Thyroid gland (tissue), 4 donors: Measurements from ENCODE around the gene CCDC183. TPM values are rescaled to one million over a fixed set of nuclear protein-coding genes. Genes with fewer than 3 reads are reported as not detected.
A peak's percentile ranks its signal among the peaks of the same experiment; 100 is the strongest.
"Not testable (repeated sequence)": the region's sequence is repeated elsewhere in the genome, so short reads cannot be mapped to it uniquely, and the experiment has no call there.

Experiments used
- DNase-seq, 2 donors: peaks; one replicate each; pipeline ENCODE4 v3.0.0-alpha.2; 2019
- H3K27ac ChIP-seq, 3 donors: fragments of 200-600 bp; sonication (generic); 1 replicate in 2 of 3; 2 replicates in 1 of 3; pipeline ENCODE4 v1.5.1; 2016 to 2019; ENCODE audit warnings: mild to moderate bottlenecking in 1 of 3, moderate library complexity in 1 of 3
- H3K27me3 ChIP-seq: fragments of 200-600 bp; sonication (generic); one replicate; pipeline ENCODE4 v1.5.1; 2019
- H3K36me3 ChIP-seq, 2 donors: fragments of 200-600 bp; sonication (generic); one replicate each; pipeline ENCODE4 v1.5.1; 2016 to 2019
- H3K4me1 ChIP-seq, 2 donors: fragments of 200-600 bp; sonication (generic); one replicate each; pipeline ENCODE4 v1.5.1; 2017 to 2019
- H3K4me3 ChIP-seq, 3 donors: fragments of 200-600 bp; sonication (generic); replicated peaks in 1 of 3; 1 replicate in 2 of 3; 2 replicates in 1 of 3; pipeline ENCODE4 v1.5.1; 2016; ENCODE audit warnings: mild to moderate bottlenecking in 1 of 3
- H3K9me3 ChIP-seq: fragments of 200-600 bp; sonication (generic); one replicate; pipeline ENCODE4 v1.5.1; 2017
- POLR2A ChIP-seq, 2 donors: fragments of 450-650 bp; IDR thresholded peaks; one replicate each; pipeline ENCODE4 v1.6.1; 2017; ENCODE audit warnings: antibody characterized with exemption in 2 of 2, mild to moderate bottlenecking in 2 of 2, moderate library complexity in 1 of 2
- WGBS, 2 donors: methylation state at CpG; one replicate each; pipeline ENCODE4 v1.1.5; 2017; 5-methylcytosine and 5-hydroxymethylcytosine counted together
- intact Hi-C: fragments of 100-400 bp; cut with DNase I; formaldehyde crosslinking; loops from one replicate; pipeline ENCODE4 v1.15.1; 2023
- total RNA-seq, 4 donors: library from RNA; depleted of rRNA; stranded (reverse); fragments of >200 nt; gene quantifications; one replicate each; pipeline ENCODE4 v1.2.3, GENCODE V29; 2016
- TF ChIP-seq, protein P1 (sequence below), 6 experiments: fragments of 200-600 bp in 3 of 6; fragments of 450-650 bp in 3 of 6; sonication (generic) in 3 of 6; IDR thresholded peaks; one replicate each; pipeline ENCODE4 v1.5.1; 2016 to 2019; ENCODE audit warnings: antibody characterized with exemption in 6 of 6, mild to moderate bottlenecking in 2 of 6, inconsistent platforms in 1 of 6, moderate library complexity in 1 of 6

Gene CCDC183
- total RNA-seq, 4 donors from 2014 or later, result 1.3 to 4.6 (median 2.8) TPM

DNA sequence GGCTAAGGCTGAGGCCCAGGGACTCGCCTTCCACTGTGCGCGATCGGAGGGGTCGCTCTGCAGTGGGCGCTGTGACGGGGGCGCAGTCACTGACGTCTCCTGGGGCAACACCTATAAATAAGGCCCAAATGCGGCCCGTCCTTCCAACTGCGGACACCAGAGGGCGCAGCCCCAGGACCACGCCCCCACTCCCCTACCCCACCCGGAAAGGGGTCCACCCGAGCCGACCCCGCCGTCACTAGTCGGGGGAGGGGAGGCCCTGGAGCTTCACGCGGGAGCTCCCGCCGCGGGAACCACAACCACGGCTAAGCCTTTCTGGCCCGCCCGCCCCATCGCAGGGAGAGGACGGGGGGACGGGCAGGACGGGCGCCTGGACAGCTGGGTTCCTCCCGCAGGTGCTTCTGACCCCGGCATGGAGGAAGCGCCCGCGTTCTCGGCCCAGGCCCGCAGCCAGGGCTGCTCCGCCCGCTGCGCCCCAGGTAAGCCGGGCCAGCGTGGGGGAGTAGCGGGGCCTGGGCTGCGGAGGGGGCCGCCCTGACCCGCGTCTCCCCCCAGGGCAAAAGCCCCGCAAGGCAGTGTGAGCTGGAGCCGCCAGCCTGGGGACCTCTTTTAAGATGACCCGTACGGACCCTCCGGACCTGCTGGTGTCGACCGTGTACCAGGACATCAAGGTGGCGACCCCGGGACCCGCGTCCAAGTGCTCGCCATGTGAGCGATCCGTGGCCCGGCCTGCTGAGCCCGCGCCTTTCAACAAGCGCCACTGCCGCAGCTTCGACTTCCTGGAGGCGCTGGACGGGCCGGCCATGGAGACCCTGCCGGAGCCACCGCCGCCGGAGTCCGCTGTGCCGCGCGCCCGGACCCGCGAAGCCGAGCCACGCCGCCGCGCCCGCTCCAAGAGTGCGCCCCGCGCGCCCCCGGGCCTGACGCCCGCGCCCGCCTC lies 47.9 kb downstream of the CCDC183 start:
- TF ChIP-seq, protein P1, sequence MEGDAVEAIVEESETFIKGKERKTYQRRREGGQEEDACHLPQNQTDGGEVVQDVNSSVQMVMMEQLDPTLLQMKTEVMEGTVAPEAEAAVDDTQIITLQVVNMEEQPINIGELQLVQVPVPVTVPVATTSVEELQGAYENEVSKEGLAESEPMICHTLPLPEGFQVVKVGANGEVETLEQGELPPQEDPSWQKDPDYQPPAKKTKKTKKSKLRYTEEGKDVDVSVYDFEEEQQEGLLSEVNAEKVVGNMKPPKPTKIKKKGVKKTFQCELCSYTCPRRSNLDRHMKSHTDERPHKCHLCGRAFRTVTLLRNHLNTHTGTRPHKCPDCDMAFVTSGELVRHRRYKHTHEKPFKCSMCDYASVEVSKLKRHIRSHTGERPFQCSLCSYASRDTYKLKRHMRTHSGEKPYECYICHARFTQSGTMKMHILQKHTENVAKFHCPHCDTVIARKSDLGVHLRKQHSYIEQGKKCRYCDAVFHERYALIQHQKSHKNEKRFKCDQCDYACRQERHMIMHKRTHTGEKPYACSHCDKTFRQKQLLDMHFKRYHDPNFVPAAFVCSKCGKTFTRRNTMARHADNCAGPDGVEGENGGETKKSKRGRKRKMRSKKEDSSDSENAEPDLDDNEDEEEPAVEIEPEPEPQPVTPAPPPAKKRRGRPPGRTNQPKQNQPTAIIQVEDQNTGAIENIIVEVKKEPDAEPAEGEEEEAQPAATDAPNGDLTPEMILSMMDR (IDR thresholded peaks at IDR 0.05), result peak in 5 of 6 experiments; percentile 52 to 72 (median 63)
- not testable (repeated sequence) for H3K9me3 ChIP-seq, H3K36me3 ChIP-seq, H3K27me3 ChIP-seq, H3K27ac ChIP-seq, H3K4me3 ChIP-seq
- 13 to 23% methylated on average over 8 to 27 of the region's 99 CpGs for WGBS, 2 donors
- peaks cover 40 to 56% of the 10 kb centered on the region in 2 donors for H3K4me1 ChIP-seq
- intact Hi-C loops, result loop anchor here (10.0 kb wide), 1 partner anchor 191 kb away; the partner anchor contains the start of gene FUT7
- peak; percentile 40 to 41 for DNase-seq

DNA sequence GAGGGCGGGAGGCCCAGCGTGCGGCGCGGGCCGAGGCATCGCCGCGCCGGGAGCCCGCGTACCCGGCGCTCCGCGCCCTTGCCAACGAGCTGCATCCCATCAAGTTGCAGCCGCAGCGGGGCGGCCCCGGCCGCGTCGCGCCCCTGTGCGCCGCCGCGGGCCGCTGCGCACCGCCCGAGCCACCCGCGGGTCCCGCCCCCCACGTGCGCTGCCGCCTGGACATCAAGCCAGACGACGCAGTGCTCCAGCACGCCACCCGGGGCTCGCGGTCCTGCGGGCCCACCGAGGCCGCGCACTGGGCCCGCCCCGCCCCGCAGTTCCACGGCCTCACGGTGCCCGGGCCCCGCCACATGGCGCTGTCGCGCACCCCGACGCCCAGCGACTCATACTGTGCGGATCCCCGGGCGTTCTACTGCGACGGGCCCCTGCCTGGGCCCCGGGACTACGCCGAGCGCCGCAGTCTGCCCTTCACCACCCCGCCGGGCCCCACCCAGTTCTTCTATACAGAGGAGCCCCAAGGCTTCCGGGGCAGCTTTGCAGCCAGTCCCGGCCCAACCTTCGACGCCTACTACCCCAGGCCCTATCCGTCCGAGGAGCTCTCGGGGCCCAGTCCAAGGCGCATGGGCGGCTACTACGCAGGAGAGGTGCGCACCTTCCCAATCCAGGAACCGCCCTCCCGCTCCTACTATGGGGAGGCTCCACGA lies 48.8 kb downstream of the CCDC183 start:
- Histone ChIP-seq H3K27me3 (no peaks in the 10 kb centered on the region), H3K4me1 (peaks cover 44 to 59% of the 10 kb centered on the region in 2 donors), H3K27ac (no peak overlapping the region), H3K9me3 (no peaks in the 10 kb centered on the region), H3K4me3 (no peak overlapping the region), H3K36me3 (no peaks in the 10 kb centered on the region)
- intact Hi-C loops, result loop anchor here (5.0 to 10.0 kb wide), 2 partner anchors 97 to 190 kb away; partner anchors contain the start of genes FBXW5 and FUT7
- WGBS, 2 donors, result 43% methylated on average over 27 of the region's 88 CpGs; no CpG with 5 or more reads in 1 of the 2 donors
- TF ChIP-seq, protein P1 (IDR thresholded peaks at IDR 0.05), result no peak
- DNase-seq, result no peak

DNA sequence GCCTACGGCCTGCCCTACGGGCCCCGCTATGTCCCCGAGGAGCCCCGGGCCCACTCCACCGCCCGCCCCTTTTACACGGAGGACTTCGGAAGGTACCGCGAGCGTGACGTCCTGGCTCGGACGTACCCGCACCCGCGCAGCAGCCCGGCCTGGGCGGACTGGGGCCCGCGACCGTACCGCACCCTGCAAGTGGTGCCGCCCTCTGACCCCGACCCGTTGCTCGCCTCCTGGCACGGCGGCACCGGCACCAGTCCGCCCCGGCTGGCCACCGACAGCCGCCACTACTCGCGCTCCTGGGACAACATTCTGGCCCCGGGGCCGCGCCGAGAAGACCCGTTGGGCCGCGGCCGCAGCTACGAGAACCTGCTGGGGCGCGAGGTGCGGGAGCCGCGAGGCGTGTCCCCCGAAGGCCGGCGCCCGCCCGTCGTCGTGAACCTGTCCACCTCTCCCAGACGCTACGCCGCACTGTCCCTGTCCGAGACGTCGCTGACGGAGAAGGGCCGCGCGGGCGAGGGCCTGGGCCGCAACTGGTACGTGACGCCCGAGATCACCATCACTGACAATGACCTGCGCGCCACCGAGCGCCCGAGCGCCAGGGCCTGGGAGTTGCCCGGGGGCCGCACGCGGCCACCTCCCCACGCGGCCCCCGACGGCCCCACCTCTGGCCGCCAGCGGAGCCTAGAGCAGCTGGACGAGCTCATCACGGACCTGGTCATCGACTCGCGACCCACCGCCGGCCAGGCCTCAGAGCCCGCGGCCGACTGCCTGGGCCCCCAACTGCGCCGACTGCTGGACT lies 49.5 kb downstream of the CCDC183 start:
- H3K27me3 ChIP-seq, result no peaks in the 10 kb centered on the region
- DNase-seq, result no peak
- H3K4me1 ChIP-seq, result peaks cover 49 to 67% of the 10 kb centered on the region in 2 donors
- H3K36me3 ChIP-seq, result peaks cover 0 to 3% of the 10 kb centered on the region in 2 donors
- 20% methylated on average over 1 of the region's 102 CpGs; no CpG with 5 or more reads in 1 of the 2 donors for WGBS, 2 donors
- intact Hi-C loops, result loop anchor here (5.0 to 10.0 kb wide), 2 partner anchors 97 to 189 kb away; partner anchors contain the start of genes FBXW5 and FUT7
- no peaks in the 10 kb centered on the region for H3K9me3 ChIP-seq
- no peak overlapping the region for H3K4me3 ChIP-seq
- TF ChIP-seq, protein P1 (IDR thresholded peaks at IDR 0.05), result no peak
- no peak for TF ChIP-seq POLR2A (IDR thresholded peaks at IDR 0.05)
- H3K27ac ChIP-seq, result no peak overlapping the region

DNA sequence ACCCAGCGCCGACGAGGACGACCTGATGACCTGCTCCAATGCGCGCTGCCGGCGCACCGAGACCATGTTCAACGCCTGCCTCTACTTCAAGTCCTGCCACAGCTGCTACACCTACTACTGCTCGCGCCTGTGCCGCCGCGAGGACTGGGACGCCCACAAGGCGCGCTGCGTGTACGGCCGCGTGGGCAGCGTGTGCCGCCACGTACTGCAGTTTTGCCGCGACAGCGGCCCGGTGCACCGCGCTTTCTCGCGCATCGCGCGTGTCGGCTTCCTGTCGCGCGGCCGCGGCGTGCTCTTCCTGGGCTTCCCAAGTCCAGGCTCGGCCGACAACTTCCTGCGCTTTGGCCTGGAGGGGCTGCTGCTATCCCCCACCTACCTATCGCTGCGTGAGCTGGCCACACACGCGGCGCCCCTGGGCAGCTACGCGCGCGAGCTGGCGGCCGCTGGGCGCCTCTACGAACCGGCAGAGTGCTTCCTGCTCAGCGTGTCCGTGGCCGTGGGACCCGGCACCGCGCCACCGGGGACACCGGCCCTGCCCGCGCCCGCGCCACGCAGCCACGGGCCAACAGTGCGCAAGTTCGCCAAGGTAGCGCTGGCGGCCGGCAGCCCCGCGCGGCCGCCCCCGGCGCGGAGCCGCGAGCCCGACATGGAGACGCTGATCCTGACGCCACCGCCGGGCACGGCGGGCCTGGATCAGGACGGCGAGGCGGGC lies 50.4 kb downstream of the CCDC183 start:
- Histone ChIP-seq H3K27me3 (no peaks in the 10 kb centered on the region), H3K36me3 (peaks cover 7 to 10% of the 10 kb centered on the region in 2 donors), H3K27ac (no peak overlapping the region), H3K9me3 (no peaks in the 10 kb centered on the region), H3K4me1 (peaks cover 42 to 60% of the 10 kb centered on the region in 2 donors), H3K4me3 (peak overlapping the region in 1 of 3 donors; percentile 54)
- DNase-seq, result no peak
- 0 to 7% methylated on average over 3 to 79 of the region's 98 CpGs for WGBS, 2 donors
- intact Hi-C loops, result loop anchor here (5.0 to 10.0 kb wide), 2 partner anchors 96 to 188 kb away; partner anchors contain the start of genes FBXW5 and FUT7
- TF ChIP-seq, protein P1 (IDR thresholded peaks at IDR 0.05), result no peak
- TF ChIP-seq POLR2A (IDR thresholded peaks at IDR 0.05), result no peak
